ENCODE data around the gene SPTB.

DNA sequence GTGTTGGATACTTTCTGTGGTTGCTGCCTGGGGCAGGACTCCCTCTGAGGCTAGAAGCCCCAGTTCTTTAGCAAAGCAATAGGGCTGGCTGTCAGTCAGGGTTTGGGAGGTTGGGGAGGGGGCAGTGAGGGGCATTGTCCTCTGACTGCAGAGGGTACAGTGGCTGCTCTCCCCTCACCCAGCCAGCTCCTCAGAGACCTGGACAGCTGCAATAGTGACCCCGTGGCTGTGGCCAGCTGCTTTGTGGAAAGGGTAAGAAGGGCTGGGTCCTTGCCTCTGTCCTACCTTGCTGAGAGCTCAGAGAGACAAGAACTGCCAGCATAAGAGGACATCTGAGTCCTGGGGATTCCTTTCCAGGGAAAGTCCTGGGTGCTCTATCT lies 149.7 kb downstream of the SPTB start:
- TF ChIP-seq YY1 (IDR thresholded peaks at IDR 0.05; ENCODE audit: insufficient read depth, insufficient read length) (no peak), SUZ12 (IDR thresholded peaks at IDR 0.05; ENCODE audit: extremely low read depth, insufficient read depth, insufficient read length) (no peak)

Measured in NT2/D1 (cell line).